Stimulated activated CD8-positive, alpha-beta memory T cell treated with anti-CD3 and anti-CD28 coated beads, Interleukin-15, amount 100 ng/mL, for 4 hours (primary cell): ENCODE results near the gene BAMBI.
"Not testable (repeated sequence)": the region's sequence is repeated elsewhere in the genome, so short reads cannot be mapped to it uniquely, and the experiment has no call there.

Experiments used
- DNase-seq, 2 donors: peaks; one replicate each; pipeline ENCODE4 v3.0.0-alpha.2; 2020; ENCODE audit warnings: low read depth in 2 of 2

Gene BAMBI, protein sequence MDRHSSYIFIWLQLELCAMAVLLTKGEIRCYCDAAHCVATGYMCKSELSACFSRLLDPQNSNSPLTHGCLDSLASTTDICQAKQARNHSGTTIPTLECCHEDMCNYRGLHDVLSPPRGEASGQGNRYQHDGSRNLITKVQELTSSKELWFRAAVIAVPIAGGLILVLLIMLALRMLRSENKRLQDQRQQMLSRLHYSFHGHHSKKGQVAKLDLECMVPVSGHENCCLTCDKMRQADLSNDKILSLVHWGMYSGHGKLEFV

DNA sequence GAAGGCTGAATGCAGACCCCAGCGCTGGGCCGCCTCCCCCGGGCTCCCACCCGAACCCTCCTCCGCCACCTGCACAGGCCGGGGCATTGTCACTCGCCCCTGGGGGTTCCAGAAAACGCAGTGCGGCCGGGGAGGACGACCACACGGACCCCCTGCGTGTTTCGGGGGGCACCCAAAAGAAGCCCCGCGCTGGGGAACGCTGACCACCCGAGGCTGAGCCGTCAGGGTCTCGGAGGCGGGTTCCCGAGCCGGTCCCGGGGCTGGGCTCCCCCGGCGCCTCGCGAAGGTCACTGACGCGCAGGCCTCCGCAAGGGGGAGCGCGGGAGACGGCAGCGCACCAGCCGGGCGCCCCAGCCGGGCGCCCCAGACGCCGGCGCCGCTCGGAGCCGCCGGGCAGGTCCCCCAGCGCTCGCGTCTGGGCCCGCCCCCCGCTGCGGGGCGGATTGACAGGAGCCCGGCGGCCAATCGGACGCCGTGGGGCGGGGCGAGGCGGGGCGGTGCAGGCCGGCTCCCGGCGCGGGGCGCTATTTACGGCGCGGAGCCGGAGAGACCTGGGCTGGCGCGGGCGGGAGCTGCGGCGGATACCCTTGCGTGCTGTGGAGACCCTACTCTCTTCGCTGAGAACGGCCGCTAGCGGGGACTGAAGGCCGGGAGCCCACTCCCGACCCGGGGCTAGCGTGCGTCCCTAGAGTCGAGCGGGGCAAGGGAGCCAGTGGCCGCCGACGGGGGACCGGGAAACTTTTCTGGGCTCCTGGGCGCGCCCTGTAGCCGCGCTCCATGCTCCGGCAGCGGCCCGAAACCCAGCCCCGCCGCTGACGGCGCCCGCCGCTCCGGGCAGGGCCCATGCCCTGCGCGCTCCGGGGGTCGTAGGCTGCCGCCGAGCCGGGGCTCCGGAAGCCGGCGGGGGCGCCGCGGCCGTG, at the start of gene BAMBI:
Gene BAMBI, plus strand, starts transcription at position 554 of the 920 bp plus-strand sequence. CDS start 377 bp downstream, outside the sequence.
- DNase-seq = peak; percentile 68 to 79

DNA sequence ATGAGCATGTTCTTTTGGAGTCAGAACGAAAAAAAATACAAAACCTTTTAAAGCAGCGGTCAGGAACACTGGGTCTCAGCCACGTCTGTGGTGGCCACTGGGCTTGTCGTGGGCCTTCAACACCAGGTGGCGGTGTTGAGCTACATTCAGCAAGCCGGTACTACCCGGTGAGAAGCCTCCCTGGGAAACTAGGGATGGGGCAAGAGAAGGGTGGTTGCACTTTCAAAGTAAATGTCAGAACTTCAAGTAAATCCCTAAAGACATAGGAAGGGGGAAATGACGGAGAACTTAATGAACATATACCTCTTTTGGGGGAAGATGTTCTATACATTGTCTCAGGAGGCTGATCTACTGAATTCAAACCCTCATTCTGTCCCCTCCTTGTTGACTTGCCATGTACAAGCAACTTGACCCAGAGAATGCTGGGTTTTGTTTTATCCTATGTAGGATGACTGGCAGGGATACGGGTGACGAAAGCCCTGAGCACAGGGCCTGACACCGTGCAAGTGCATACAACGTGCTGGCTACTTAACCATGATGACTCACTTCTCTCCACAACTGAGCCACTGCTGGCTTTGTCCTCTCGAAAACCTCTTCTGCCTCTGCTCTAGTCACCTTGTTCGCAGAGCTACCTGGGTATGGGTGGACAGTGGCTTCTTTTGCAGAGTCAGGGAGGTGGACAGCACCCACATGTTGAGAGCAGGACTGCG, 49.0 kb upstream of the BAMBI start:
- peak; percentile 19 to 21 for DNase-seq

DNA sequence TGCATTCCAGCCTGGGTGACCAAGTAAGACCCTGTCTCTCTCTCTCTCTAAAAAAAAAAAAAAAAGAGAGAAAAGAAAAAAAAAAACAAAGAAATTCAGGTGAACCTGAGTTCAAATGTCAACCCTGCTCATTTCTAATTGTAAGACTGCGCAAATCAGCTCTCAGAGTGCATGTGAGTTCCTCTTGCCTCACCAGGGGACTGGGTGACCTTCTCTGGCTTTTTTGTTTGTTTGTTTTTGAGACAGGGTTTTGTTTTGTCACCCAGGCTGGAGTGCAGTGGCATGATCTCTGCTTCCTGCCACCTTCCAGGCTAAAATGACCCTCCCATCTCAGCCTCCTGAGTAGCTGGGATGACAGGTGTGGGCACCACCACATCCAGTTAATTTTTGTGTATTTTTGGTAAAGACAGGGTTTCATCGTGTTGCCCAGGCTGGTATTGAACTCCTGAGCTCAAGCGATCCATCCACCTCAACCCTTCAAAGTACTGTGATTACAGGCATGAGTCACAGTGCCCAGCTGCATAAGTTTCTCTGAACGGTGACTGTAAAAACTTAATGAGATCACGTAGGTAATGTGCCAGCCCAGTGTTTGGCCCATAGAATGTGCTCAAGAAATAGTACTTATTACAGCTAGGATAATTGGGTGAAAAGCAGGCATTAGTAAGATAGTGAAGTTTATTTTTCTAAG, 45.3 kb upstream of the BAMBI start:
- DNase-seq = no peak

GRCh38 chr10:28632584-28632945, 44.8 kb upstream of the BAMBI start:
- DNase-seq = no peak

DNA sequence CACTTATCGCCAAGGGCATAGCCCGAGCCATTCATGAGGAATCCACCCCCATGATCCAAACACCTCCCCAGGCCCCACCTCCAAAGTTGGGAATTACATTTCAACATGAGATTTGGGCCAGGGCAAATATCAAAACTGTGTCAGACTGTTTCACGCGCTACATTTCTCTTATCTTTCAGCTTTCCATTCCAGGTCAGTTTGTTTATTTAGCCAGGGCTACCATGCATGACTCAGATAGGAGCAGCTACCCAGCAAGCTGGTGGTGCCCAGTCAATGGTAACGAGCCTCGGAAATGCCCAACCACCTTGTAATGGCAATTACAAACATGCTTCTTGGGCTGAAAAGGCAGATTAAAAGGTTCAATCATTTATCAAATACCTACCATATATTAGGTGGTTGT, 43.6 kb upstream of the BAMBI start:
- no peak for DNase-seq

GRCh38 chr10:28637346-28637745, 40.0 kb upstream of the BAMBI start:
- no peak for DNase-seq

DNA sequence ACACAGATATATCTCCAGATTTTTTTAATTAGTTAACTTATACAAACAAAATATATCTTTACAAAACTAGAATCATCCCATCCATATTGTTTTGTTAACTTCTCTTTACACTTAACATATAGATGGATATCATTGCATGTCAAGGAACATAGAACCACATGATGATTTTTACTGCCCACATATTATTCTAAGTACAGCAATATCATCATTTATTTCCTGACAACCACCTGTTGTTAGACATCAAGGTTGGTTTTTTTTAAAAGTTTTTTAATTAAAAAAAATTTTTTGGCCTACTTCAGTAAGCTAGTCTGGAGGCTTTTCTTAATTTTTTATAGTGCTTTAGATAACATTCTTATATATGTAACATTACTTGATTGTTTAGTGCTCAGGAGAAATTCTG, 38.9 kb upstream of the BAMBI start:
- DNase-seq = no peak

GRCh38 chr10:28640551-28640950, 36.8 kb upstream of the BAMBI start:
- DNase-seq = no peak

DNA sequence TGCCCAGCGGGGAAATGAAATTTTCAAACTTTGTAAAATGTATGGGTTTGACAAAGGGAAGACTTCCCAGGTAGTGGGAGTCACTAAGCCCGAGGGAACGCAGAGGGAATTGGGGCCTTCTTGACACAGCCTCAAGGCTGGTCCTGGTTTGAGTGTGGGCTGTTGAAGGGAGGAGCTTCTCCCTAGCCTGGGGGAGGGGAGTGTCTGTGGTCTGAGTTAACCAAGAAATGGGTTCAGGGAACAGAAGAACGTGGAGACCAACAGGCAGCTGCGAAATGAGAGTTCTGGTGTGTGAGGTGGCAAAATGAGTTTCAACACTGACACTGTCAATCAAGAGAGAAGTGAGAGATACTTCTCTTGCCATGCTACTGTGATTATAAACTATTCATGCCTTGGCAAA, 32.7 kb upstream of the BAMBI start:
- DNase-seq = no peak

GRCh38 chr10:28652106-28652505, 25.2 kb upstream of the BAMBI start:
- no peak for DNase-seq

DNA sequence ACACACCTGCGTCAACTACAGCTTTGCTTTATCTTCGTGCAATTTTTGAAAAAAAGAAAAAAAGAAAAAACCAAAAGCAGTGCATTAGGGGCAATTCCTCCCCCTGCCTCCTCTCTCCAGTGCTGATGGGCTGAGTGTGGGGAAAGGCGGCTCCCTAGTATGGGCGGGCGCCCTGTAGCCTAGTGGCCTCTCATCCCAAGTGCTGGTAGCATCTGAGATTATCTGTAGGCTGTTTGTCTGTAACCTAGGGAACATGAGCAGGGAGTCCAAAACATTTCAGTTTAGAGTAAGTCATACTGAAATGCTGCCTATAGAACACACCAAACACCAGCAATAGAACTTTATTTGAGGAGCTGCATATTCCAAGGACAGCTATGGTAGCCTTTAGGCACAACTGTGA, 24.6 kb upstream of the BAMBI start:
- no peak for DNase-seq

DNA sequence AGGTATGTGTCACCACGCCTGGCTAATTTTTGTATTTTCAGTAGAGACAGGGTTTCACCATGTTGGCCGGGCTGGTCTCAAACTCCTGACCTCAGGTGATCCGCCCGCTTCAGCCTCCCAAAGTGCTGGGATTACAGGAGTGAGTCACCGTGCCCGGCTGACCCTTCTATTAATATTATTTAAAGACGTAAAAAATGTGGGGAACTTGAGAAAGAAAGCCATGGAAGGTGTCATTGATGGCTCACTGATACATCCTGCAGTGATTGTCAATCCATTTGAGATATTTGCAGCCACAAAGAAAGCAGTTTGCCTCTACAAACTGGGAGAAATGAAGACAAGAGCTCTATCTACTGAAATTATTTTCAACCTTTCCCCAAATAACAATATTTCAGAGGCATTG, 18.5 kb upstream of the BAMBI start:
- DNase-seq = not testable (repeated sequence)

GRCh38 chr10:28661035-28661434, 16.3 kb upstream of the BAMBI start:
- no peak for DNase-seq

GRCh38 chr10:28663576-28664368, 13.5 kb upstream of the BAMBI start:
- DNase-seq = peak; percentile 24 to 32

DNA sequence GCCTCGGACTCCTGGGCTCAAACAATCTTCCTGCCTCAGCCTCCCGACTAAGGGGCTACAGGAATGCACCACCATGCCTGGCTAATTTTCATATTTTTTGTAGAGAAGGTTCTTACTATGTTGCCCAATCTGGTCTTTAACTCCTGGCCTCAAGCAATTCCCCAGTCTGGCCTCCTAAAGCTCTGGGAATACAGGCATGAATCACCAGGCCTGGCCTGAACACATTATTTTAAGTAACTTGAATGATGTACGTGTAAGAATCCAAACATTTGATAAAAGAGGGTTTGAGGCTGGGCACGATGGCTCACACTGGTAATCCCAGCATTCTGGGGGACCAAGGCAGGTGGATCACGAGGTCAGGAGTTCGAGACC, 13.0 kb upstream of the BAMBI start:
- DNase-seq = no peak

DNA sequence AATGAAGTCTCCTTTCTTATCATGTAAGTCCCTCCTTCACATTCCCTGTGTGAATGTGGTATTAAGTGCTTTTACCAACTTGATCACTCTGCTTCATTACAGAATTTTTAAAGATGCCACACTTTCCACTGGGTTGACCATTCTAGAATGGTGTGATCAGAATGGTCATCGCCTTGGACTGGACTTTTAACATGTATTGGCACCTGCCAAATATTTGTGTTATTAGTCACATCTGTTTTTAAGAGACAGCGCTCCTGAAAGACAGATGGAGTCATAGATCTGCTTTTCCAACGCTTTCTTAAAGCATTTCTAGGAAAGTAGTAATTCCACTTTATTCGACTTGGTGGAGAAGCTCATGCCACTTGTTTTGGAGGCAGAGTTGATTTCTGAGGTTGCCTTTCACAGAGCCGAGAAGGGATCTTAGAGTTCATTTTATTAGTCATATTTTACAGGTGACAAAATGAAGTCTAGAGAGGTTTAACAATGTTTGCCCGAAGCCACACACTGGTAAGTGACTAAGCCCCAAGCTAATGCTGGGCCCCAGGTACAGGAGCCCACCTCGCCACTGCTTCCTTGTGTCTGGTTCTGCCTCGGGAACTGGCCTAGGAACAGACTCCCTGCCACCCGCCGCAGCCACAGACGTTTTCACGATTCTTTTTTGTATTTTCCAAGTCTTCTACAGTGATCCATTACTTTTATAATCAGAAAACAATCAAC, 10.4 kb upstream of the BAMBI start:
- DNase-seq = no peak

DNA sequence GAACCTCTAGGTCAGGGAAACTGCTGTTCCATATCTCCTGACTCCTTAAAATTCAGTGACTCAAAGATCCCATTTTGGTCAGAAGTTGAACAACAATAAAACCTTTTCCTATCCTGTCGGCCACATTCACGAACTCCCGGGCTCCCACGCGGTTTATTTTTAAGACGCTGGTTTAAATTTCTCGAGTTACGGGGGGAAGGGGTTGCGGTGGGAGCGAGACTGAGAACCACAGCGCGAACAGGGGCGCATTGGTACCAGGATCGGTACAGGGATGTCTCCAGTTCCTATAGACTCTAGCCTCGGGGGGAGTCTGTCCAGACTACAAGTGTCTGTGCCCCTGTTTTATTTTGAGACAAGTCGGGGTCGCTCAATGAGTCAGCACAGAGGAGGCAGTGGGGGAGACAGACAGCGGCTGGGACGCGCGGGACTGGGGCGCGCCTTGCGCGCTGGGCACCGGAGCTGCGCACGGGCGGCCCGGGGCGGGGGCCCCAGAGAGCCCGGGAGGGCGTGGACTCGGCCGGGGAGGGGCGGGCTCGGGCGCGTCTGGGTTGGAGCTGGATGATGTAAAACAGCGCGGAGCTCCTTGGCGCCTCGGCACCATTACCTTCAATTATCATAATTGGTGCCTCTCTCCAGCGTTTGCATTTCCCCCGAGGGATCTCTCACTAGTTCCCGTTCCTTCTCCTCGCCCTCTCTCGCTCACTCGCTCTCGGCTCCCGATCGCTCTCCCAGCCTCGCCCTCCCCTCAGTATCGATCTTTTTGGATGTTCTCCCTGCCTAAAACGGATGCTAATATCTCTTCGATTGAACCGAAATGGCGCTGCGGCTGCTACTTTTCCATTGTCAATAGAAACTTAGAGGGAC, 8.7 kb upstream of the BAMBI start:
- peak in 1 of 2 donors; percentile 10 for DNase-seq

DNA sequence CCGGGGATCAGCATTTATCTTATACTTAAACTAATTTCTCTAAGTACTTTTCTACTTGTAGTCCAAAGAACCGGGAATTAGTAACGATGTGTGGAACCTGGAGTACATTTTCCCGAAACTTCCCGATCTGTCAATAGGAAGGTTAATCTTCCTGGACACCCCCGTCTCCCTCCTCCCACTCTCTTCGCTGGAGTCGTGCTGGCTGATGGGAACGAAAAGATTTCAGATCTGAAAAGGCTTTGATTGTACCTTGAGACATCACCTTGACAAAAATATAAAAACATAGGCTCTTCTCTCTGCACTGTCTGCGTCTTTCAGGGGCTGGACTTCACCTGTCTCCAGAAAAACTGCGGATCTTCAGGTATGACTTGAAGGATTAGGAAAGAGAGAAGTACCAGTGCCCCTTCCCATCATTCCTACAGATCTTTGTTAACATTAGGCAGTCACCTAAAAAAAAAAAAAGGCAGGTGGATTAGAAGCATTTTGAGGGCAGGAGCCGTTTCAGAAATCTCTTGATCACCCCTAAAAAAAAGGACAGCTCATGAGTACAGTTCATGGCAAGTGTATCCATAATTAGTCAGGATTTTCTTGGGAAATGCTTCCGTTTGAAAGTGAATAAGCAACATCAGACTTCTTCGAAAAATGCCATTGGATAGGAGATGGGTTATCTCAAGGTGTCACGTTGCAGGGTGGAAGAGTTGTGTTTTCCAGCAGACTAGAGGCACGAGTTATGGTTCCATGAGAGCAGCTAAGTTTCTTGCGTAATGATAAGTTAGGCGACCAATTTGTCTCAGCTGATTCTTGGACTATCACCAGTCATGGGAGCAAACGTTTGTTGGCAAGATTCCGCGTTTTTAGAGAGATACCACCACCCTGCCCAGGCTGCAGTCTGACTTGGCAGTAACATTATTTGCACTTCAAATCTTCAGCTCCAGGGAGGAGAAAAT, 7.8 kb upstream of the BAMBI start:
- DNase-seq = no peak
